ENCODE results near the gene ZNF496. TPM values are rescaled to one million over a fixed set of nuclear protein-coding genes. Genes with fewer than 3 reads are reported as not detected.

ZNF496 gene
- total and polyA plus RNA-seq, 2 experiments from 2014 or later: 6.7 to 21.0 TPM

DNA sequence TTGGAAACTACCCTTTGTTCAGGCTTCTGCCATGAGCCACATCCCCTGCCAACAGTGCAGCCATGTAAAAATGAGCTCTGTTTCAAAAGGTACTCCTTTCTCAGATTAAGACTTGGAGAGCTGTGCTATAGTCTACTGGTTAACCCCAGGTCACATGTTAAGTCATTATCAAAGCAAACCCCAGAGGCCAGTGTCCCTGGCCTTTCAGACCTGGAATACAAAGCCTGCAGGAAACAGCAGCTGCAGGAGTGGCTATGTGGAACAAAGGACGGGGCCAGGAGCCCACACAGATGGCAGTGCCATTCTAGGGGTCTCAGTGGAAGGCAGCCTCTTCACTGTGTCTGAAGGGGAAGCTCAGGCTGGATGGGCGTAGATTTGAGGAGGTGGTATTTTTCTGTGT is 6.7 kb downstream of the ZNF496 start:
- 95 to 100% methylated on average over 2 of the region's 2 CpGs for WGBS, 2 experiments (ENCODE audit: low coverage in 1 of 2, low lambda C conversion rate in 2 of 2, missing lambda C conversion rate in 2 of 2)
- H3K79me2 ChIP-seq (ENCODE audit: insufficient read depth): peaks cover 13% of the 10 kb centered on the region
- no peak for DNase-seq
- H3K4me2 ChIP-seq (ENCODE audit: unreplicated experiment): no peak overlapping the region
- H3K9me3 ChIP-seq (ENCODE audit: low read depth): no peaks in the 10 kb centered on the region
- no peak overlapping the region for H3K4me3 ChIP-seq
- in situ Hi-C loops (cut with MboI): no loop called here
- no peaks in the 10 kb centered on the region for H3K9me2 ChIP-seq (ENCODE audit: insufficient read depth)
- peaks cover 33% of the 10 kb centered on the region for H3K36me3 ChIP-seq (ENCODE audit: low read depth)
- no peak overlapping the region for H3K9ac ChIP-seq
- H3K27ac ChIP-seq: no peak overlapping the region
- H3K27me3 ChIP-seq (replicated peaks; ENCODE audit: insufficient read depth): no peaks in the 10 kb centered on the region
- no peak overlapping the region for H2AFZ ChIP-seq
- no peaks in the 10 kb centered on the region for H3F3A ChIP-seq (ENCODE audit: insufficient read depth)
- TF ChIP-seq EZH2 (IDR thresholded peaks at IDR 0.05; ENCODE audit: insufficient read depth, poor library complexity, severe bottlenecking) (no peak), EZH2phosphoT487 (IDR thresholded peaks at IDR 0.05; ENCODE audit: insufficient read depth, low read depth) (no peak)
- H4K20me1 ChIP-seq (ENCODE audit: insufficient read depth): no peaks in the 10 kb centered on the region
- no peaks in the 10 kb centered on the region for H3K4me1 ChIP-seq (ENCODE audit: insufficient read depth)

DNA sequence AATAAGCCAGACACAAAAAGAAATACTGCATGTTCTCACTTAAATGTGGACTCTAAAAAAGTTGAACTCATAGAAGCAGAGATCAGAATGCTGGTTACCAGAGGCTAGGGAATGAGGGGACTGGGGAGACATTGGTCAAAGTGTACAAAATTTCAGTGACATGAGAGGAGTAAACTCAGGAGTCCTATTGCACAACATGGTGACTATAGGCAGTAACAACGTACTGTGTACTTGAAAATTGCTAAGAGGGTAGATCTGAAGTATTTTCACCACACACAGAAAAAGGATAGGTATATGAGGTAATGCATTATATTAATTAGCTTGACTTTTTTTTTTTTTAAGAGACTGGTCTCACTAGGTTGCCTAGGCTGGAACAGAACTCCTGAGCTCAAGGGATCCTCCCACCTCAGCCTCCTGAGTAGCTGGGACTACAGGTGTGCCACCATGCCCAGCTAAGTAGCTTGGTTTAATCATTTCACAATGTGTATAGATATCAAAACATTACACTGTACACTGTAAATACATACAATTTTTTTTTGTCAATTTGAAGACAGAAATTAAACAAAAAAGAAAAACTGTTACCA is 7.4 kb downstream of the ZNF496 start:
- Histone ChIP-seq H3K4me3 (no peak overlapping the region), H3K9ac (no peak overlapping the region), H3F3A (ENCODE audit: insufficient read depth) (no peaks in the 10 kb centered on the region), H3K36me3 (ENCODE audit: low read depth) (peaks cover 36% of the 10 kb centered on the region), H4K20me1 (ENCODE audit: insufficient read depth) (no peaks in the 10 kb centered on the region), H3K4me1 (ENCODE audit: insufficient read depth) (no peaks in the 10 kb centered on the region), H3K4me2 (ENCODE audit: unreplicated experiment) (no peak overlapping the region), H2AFZ (no peak overlapping the region), H3K9me2 (ENCODE audit: insufficient read depth) (no peaks in the 10 kb centered on the region), H3K27ac (no peak overlapping the region), H3K27me3 (replicated peaks; ENCODE audit: insufficient read depth) (no peaks in the 10 kb centered on the region), H3K9me3 (ENCODE audit: low read depth) (no peaks in the 10 kb centered on the region), H3K79me2 (ENCODE audit: insufficient read depth) (peaks cover 9% of the 10 kb centered on the region; the same call in 1 of the 2 replicates)
- 96 to 100% methylated on average over 1 of the region's 1 CpG for WGBS, 2 experiments (ENCODE audit: low coverage in 1 of 2, low lambda C conversion rate in 2 of 2, missing lambda C conversion rate in 2 of 2)
- DNase-seq: no peak
- in situ Hi-C loops (cut with MboI): no loop called here
- TF ChIP-seq EZH2 (IDR thresholded peaks at IDR 0.05; ENCODE audit: insufficient read depth, poor library complexity, severe bottlenecking): no peak
- no peak for TF ChIP-seq EZH2phosphoT487 (IDR thresholded peaks at IDR 0.05; ENCODE audit: insufficient read depth, low read depth)

DNA sequence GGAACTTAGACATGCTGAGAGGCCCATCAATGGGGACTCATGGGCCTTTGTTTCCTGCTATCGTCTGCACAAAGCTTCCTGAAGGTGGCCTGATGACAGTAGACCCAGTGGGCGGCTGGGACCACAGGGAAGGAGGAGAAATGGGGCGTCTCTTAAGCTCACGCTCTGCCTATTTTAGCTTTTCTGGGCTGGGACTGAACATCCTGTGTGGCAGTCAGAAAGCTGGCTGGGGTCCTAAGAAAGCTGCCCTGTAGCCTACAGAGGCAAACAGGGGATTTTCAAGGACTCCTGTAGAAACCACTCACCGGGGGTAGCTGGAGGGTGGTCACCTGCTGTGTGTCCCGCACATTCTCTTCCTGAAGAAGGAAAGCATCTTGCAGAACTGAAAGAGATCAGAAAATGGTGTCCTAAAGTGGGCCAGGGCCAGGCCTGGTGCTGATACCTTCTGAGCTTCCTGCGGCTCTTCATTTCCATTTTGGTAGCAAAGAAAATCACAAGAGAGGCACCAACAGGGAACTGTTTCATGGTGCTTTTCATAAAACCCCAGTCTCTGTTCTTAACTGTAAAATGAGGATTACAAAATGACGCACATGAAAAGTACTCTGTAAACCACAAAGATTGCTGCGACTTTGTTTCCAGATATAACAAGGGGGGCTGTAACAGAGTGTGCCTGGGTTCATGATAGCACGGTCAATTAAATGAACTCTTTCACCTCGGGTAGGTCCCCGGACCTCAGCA is 8.6 kb downstream of the ZNF496 start:
- 94 to 95% methylated on average over 12 of the region's 12 CpGs for WGBS, 2 experiments (ENCODE audit: low coverage in 1 of 2, low lambda C conversion rate in 2 of 2, missing lambda C conversion rate in 2 of 2)
- TF ChIP-seq EZH2phosphoT487 (IDR thresholded peaks at IDR 0.05; ENCODE audit: insufficient read depth, low read depth): no peak

DNA sequence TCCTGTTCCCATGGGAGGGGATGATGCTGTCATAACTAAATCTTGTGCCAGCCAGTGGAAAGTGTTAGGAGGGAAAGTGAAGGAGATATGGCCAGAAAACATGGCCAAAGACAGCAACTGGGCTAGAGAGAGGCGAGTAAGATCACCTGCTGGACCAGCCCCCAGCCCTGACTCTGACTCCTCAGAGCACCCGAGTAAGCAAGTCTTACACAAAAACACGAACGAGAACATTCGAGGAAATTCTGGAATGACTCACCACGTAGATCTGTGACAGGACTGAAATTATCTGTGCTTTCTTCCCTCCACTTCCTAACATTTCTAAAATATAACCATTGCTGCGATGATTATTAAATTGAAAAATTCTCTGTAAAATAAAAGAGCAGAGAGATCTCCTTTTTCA is 9.2 kb downstream of the ZNF496 start:
- H3K36me3 ChIP-seq (ENCODE audit: low read depth): peaks cover 41% of the 10 kb centered on the region
- H3K4me2 ChIP-seq (ENCODE audit: unreplicated experiment): no peak overlapping the region
- H3K27ac ChIP-seq: no peak overlapping the region
- no peaks in the 10 kb centered on the region for H3K4me1 ChIP-seq (ENCODE audit: insufficient read depth)
- H3K9me2 ChIP-seq (ENCODE audit: insufficient read depth): no peaks in the 10 kb centered on the region
- no peak overlapping the region for H3K9ac ChIP-seq
- TF ChIP-seq EZH2phosphoT487 (IDR thresholded peaks at IDR 0.05; ENCODE audit: insufficient read depth, low read depth) (no peak), EZH2 (IDR thresholded peaks at IDR 0.05; ENCODE audit: insufficient read depth, poor library complexity, severe bottlenecking) (no peak)
- no peaks in the 10 kb centered on the region for H4K20me1 ChIP-seq (ENCODE audit: insufficient read depth)
- no peak overlapping the region for H3K4me3 ChIP-seq
- H3K9me3 ChIP-seq (ENCODE audit: low read depth): no peaks in the 10 kb centered on the region
- in situ Hi-C loops (cut with MboI): no loop called here
- no peaks in the 10 kb centered on the region for H3K79me2 ChIP-seq (ENCODE audit: insufficient read depth)
- H2AFZ ChIP-seq: no peak overlapping the region
- no peak for DNase-seq
- H3K27me3 ChIP-seq (replicated peaks; ENCODE audit: insufficient read depth): no peaks in the 10 kb centered on the region
- H3F3A ChIP-seq (ENCODE audit: insufficient read depth): no peaks in the 10 kb centered on the region; the same call in 1 of the 2 replicates
- WGBS, 2 experiments (ENCODE audit: low coverage in 1 of 2, low lambda C conversion rate in 2 of 2, missing lambda C conversion rate in 2 of 2): 94% methylated on average over 7 of the region's 7 CpGs

More for the DNA sequence above, 8.6 kb downstream of the ZNF496 start:
- Histone ChIP-seq H3K4me2 (ENCODE audit: unreplicated experiment) (no peak overlapping the region), H3K9me2 (ENCODE audit: insufficient read depth) (no peaks in the 10 kb centered on the region), H3K36me3 (ENCODE audit: low read depth) (peaks cover 41% of the 10 kb centered on the region), H3K4me3 (no peak overlapping the region), H3F3A (ENCODE audit: insufficient read depth) (no peaks in the 10 kb centered on the region; the same call in 1 of the 2 replicates), H3K4me1 (ENCODE audit: insufficient read depth) (no peaks in the 10 kb centered on the region), H3K79me2 (ENCODE audit: insufficient read depth) (peaks cover 5% of the 10 kb centered on the region; the same call in 1 of the 2 replicates), H3K27ac (no peak overlapping the region), H3K9me3 (ENCODE audit: low read depth) (no peaks in the 10 kb centered on the region), H4K20me1 (ENCODE audit: insufficient read depth) (no peaks in the 10 kb centered on the region), H3K27me3 (replicated peaks; ENCODE audit: insufficient read depth) (no peaks in the 10 kb centered on the region), H3K9ac (no peak overlapping the region), H2AFZ (no peak overlapping the region)
- in situ Hi-C loops (cut with MboI): no loop called here
- DNase-seq: no peak

All from GM23248 (cell line).